HG03571 (cell line): ENCODE data around the gene KRTAP12-1.
"Not testable (repeated sequence)": the region's sequence is repeated elsewhere in the genome, so short reads cannot be mapped to it uniquely, and the experiment has no call there.

Source experiments
- ATAC-seq: cut with Tn5 transposase; IDR thresholded peaks from one replicate; pipeline ENCODE4 v1.9.1; 2021; ENCODE audit not compliant: unreplicated experiment

Gene KRTAP12-1

DNA sequence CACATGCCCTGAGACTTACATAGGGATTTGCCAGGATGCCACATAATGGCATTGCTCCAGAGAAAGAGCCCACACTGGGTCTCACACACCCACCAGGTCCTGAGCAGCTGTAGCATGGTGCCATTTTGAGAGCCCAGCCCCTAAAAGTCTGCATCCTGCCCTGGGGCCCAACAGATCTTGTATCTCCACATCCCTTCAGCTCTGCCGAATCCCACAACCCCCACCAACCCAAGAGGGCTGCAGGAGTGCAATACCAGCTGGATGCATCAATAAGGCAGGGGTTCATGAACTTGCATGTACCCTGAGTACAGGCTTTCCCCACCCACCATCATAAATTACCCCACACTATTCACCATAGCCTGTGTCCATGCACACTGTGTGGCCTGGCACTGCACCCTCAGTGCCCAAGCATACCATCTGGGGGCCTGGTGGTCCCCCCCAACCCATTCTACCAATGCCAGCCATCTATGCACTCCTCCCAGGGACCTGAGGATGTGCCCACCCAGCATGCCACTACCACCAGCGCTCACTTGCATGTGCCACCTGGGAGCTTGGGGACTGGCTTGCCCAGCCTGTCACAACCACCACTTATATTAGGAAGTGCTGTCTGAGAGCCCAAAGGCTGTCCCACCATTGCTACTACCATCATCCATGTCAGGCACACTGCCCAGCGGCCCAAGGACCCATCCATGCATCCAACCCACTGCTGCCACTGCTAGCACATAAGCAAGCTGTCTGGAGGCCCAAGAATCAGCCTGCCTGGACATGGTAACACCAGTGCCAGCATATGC, 11.1 kb downstream of the KRTAP12-1 start:
- no peak for ATAC-seq

DNA sequence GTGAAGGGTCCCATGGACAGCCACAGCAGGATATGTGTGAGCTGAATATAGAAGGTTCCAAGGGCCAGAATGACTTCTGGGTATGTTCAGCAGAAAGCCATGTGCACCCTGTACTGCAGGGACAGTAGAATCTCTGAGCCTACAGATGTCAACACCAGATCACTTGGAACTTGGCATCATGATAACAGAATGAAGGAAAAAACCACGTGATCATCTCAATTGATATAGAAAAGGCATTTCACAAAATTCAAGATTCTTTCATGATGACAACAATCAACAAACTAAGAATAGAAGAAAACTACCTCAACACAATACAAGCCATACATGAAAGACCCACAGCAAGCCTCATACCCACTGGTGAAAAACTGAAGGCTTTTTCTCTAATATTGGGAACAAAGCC, 14.4 kb downstream of the KRTAP12-1 start:
- ATAC-seq, result no peak

DNA sequence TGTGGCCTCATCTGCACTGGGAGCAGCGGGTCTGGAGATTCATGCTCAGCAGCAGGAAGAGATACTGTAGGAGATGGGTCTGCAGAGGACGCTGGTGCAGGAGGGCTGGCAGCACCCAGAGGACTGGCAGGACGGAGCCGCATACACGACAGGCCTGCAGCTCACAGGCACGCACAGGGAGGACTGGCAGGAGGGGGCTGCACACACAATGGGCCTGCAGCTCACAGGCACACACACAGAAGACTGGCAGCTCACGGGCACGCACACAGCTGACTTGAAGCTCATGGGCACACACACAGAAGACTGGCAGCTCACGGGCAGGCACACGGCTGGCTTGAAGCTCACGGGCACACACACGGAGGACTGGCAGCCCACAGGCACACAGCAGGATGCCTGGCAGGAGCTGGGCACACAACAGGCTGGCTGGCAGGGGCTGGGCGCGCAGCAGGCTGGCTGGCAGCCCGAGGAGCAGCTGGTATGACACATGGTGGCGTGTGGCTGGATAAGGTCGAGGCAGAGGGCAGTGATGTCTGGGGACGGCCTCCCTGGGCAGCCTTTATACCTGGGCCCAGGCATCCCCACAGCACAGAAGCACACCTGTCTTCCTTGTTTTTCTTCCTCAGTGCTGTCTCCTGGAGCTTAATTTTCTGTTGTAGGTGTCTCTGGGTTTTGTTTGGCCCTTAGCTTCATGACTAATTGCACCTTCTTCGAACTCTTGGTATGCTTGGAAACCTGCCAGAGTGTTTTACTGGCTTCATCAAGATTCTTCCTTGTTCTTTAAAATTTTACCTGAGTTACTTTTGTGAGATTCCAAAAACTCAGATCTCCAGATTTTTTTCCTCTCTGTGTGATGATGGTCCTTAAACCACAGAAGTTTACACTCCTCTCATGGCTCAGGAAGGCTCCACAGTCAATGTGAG, 15.3 kb downstream of the KRTAP12-1 start, which contains the start of gene KRTAP12-2:
TSS of gene KRTAP12-2 (minus strand) at position 527 of the 920 bp plus-strand sequence. CDS start at position 486, 41 bp downstream.
- no peak for ATAC-seq

DNA sequence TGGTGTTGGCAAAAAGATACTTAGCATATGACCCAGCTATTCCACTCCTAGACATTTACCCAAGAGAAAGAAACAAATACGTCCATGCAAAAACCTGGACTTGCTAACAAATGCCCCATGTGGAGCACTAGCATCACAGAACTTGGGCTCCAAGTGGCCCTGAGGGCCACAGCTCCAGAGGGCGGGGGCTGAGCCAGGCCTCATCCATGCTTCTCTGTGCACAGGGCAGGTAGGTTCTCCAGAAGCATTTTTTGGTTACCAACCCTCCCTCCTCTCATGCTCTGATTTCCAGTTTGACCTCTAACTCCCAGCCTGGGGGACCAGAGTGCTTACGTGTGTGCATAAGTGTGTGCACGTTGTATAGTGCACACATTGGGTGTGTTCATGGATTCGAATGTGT, 17.3 kb downstream of the KRTAP12-1 start:
- ATAC-seq, result no peak

DNA sequence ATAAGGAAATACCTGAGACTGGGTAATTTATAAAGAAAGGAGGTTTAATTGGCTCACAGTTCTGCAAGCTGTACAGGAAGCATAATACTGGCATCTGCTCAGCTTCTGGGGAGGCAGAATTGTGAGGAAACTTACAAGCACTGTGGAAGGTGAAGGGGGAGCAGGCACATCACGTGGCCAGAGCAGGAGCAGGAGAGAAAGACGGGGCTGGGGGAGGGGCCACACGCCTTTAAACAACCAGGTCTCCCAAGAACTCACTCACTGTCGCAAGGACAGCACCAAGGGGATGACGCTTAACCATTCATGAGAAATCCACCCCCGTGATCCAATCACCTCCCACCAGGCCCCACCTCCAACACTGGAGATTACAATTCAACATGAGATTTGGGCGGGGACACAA, 20.4 kb downstream of the KRTAP12-1 start:
- not testable (repeated sequence) for ATAC-seq

DNA sequence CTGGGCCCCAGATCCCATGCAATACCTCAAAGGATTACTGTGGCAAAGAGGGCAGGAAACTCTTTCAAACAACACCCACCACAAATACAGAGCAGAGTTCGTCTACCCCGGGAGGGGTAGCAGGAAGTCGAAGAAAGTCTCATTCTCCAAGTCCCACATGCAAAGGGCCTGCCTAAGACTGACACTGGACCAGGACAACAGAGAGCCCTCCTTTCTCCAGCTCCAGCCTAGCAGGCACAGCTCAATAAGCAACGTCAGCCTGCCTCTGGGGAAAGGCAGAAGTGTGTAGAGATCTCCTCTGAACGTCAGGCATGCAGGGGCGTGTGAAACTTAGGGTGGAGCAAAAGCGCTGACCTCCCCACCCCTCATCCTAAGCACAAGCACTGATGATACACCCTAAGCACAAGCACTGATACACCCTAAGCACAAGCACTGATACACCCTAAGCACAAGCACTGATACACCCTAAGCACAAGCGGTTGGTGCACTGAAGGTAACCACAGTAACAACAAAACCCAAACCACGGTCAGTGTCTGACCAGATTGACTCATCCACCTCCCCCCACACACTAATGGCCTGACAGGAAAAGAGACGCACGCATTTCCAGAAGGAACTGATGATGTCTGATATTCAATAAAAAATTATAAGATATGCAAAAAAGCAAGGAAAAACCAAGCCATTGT, 22.9 kb downstream of the KRTAP12-1 start:
- no peak for ATAC-seq

DNA sequence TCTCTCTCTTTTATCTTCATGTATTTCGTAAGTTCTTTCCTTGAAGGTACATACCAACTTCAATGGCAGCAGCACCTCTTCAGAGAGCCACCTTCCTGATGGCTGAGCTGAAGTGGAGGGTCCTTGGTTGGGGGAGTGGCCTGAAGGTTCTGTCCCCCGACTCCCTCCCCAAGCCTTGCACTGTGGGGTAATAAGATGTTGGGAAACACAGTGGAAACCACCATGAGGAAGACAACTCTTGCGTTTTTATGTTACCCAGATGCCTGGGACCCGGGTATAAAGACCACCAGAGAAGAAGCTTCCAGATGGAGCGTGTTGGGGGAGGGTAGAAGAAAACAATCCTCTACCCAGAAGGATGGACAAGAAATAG, 23.4 kb downstream of the KRTAP12-1 start:
- no peak for ATAC-seq

DNA sequence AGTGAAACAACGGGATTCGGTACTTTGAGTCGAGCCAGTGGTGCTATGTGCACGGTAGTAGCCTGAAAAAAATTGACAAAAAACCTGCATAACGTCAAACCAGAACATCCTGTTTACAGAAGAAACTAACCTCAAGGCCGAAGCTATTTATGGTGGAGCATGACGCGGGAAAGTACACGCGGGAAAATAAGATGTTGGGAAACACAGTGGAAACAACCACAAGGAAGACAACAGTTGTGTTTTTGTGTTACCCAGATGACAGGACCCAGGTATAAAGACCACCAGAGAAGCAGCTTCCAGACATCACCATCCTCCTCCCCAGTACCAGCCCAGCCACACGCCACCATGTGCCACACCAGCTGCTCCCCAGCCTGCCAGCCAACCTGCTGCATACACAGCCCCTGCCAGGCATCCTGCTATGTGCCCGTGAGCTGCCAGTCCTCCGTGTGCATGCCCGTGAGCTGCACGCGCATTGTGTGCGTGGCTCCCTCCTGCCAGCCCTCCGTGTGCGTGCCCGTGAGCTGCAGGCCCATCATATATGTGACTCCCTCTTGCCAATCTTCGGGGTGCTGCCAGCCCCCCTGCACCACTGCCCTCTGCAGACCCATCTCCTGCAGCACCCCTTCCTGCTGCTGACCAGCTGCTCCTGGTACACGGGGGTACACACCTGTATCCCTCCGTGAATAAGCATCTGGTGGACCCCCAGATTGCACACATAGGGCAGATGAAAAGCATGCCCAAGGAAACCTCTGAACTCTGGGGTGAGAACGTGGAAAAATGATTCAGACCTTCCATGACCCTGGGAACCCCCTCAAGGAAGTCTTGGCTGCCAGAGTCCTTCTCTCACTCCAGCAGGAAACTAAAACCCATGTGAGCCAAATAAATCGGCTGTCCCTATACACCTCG, 24.1 kb downstream of the KRTAP12-1 start, which contains the start of gene KRTAP12-3:
TSS of gene KRTAP12-3 (plus strand) at position 298 of the 906 bp plus-strand sequence. CDS start at position 346, 48 bp downstream.
- ATAC-seq, result no peak

DNA sequence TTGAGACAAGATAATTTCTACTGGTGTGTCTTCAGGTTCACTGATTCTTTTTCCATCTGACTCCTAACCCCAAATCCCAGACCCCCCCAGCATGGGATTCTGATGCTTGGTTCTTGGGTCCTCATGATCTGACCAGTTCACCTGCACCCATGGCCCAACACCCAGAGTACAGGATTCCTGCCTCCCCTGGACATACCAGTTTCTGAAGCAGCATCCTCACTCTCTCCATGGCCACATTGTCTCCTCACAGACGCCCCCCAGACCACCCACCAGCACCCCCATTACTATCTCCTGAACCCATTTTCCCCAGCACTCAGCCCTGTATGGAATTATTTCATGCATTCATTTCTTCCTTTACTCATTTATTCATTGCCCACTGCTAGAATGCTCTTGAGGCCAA, 25.1 kb downstream of the KRTAP12-1 start:
- no peak for ATAC-seq

DNA sequence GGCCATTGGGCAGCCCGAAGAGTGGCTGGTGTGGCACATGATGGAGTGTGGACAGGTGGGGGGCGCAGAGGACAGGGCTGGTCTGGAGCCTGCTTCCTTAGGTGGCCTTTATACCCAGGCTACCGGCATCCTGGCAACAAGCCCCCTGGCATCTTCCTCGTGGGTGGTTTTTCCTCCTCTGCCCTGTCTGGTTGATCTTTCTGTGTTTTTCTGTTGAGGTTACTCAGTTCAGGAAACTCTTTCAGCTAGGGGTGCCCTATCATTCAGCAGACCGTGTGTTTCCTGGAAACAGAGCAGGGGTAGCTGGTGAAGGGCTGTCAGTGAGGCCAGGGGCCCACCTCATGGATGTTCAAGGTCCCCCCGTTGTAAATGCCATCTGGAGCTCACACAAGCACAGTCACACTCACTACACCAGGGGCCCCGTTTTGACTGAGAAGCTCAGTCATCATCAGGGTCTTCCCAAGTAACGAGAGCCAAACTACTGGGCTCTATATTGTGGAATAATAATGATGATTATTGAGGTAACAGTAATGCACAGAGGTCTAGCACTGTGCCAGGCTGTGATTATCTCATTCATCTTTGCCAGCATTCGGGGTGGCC, 27.3 kb downstream of the KRTAP12-1 start, which contains the start of gene KRTAP12-4:
TSS of gene KRTAP12-4 (minus strand) at position 84 of the 600 bp plus-strand sequence. CDS start at position 39, 45 bp downstream.
- no peak for ATAC-seq

DNA sequence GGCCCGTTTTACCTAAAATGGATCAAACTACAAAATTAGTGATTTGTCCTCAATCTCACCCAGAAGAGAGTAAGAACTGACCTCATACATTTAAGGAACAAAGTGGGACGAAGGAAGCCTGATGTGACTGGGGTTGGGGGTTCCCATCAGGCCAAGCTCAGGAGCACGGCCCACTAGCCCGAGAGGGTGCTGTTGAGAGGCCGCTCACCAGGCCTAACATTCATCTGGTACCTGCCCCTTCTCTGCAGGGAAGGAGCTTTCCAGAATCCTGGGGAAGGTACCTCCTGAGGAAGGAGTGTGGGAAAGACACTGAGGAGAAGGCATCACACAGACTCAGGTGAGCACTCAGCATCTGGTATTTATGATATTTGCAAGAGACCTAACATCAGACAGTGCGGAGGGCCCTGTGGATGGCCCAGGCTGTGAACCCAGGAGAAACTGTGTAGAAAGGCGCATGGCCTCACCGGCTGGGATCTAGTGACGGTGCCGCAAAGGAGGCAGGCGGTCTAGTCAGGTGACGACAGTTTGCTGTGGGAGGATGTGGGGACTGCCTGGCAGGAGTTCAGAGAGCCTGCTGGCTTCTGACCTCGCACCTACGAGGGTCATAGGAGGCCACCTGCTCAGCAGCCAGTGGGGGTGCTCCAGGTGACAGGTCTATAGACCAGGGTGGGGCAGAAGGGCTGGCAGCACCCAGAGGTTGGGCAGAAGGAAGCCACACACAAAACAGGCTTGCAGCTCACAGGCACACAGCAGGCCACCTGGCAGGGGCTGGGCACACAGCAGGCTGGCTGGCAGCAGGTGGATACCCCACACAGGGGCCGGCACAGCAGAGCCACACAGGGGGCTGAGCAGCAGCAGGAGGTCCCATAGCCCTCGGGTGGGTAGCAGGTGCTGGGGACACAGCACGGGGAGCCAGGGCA, 28.0 kb downstream of the KRTAP12-1 start:
- ATAC-seq, result no peak

DNA sequence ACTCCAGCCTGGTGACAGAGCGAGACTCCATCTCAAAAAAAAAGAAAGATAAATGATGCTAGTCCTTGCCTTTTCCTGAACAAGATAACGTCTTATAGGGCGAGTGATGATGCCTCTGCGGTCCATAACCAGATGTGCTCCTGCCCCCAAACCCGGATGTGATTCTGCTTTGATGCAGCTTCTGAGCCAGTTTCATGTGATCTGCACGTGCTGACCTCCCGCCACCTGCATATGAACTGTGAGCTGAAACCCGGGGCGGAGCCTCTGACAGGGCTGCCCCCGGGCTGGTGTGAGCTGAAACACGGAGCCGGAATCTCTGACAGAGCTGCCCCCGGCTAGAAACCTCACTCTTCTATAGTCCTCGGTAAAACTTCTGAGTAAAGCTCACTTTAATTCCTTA, 28.8 kb downstream of the KRTAP12-1 start:
- ATAC-seq, result no peak

DNA sequence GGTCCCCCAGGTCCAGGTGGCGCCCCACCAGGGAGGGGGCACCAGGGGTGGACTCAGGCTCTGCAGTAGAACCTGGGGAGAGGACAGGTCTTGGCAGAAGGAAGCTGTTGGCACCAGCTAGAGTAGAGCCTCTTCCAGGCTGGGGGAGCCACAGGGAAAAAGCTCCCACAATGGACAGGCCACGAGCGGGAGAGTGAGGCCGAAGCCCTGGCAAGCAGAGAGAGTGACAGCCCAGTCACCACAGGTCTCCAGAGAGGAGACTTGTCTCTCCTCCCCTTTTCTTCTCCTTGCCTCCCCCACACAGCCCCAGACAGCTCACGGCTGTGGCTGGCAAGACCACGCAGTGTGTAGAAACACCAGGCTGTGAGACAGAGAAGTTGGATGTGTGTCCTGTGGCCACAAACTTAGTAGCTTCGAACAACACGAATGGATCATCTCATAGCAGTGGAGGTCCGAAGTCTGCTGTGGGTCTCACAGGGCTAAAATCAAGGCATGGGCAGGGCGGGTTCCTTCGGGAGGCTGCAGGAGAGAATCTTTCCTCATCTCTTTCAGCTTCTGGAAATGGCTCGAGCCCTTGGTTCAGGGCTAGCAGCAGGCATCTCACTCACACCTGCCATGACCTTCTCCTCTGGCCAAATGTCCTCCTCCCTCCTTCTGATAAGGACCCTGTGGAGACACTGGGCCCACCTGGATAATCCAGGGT, 30.8 kb downstream of the KRTAP12-1 start:
- ATAC-seq, result no peak

DNA sequence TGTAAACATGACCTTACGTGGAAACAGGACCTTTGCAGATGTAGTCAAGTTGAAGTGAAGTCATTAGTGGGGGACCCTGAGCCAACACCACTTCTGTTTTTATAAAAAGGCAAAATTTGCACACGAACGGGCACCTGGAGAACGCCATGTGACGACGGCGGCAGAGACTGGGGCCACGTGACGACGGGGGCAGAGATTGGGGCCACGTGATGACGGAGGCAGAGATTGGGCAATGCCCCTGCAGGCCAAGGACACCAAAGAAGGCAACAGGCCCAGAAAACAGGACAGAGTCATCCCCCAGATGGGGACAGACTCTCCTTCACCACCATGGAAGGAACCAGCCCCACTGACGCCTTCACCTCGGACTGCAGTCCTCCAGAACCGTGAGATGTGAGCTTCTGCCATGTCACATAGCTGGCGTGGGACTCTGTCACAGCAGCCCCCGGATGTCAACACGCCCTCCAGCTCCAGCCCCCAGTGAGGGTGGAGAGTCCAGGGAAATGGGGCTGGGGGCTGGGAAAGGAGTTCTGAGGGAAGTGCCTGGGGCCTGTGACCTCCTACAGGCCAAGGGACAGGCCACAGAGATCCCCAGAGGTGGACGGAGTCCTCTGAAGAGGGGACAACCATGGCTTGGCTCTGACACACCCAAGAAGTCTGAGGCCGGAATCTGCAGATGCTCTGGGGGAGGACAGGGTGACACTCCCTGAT, 31.5 kb downstream of the KRTAP12-1 start:
- no peak for ATAC-seq

DNA sequence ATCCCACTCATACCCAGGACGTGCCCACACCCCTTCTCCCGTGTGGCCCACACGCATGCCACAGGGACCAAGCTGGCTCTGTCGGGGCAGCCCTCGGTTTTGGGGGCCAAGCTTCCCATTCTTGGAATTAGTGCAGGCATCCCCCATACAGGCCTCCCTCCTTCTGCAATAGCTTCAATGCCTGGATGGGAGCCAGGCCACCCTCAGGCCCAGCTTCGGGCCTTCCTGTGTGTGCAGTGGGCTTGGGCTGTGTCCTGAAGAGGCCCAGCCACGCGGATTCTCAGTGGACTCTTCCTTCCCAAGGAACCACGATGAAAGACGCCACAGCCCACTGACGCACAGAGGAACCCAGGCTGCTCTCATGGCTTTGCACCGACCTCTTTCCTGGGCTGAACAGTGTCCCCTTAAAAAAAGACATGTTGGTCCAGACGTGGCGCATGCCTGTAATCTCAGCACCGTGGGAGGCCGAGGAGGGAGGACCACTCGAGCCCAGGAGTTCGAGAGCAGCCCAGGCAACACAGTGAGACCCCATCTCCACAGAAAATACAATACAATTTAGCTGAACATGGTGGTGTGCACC, 32.4 kb downstream of the KRTAP12-1 start:
- ATAC-seq, result no peak

DNA sequence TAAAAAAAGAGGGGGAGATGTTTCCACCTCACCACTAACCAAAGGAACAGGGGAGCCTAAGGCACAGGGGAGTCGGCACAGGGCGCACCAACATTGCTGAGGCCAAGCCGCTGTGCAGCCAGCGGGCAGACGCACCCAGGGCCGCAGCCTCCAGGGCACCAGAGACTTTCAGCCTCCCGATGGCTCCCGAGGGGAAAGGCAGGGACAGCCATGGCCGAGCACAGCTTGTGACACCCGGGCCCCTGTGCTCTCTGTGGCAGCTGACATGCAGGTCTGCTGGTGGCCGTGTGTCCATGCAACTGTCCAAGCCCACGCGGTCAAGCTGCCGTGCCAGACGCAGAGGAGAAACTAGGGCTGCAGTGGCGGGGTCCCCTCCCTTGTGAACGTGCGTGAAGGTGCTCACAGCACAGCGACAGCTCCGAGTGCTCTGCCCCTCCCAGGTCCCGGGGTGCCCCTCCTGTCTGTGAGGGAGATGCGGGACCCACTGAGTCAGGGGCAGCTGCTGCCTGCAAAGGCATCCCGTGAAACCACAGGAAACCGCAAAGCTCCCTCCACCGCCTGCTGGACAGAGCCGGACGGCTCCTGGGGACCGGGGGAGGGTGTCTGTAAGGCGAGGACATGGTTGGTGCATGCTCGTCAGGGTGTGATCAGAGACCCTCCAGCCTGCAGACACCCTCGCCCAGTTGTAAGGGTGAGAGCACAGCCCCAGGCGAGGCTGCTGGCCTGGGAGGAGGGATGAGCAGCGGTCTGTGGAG, 33.2 kb downstream of the KRTAP12-1 start:
- no peak for ATAC-seq
